ENCODE results near the gene RFNG. TPM values are rescaled to one million over a fixed set of nuclear protein-coding genes. Genes with fewer than 3 reads are reported as not detected.

RFNG gene
- total and polyA plus RNA-seq, 2 of the 13 experiments (the other 11 are each of a cell fraction or from before 2014, with no cell fraction given), result 61.4 to 64.0 TPM

DNA sequence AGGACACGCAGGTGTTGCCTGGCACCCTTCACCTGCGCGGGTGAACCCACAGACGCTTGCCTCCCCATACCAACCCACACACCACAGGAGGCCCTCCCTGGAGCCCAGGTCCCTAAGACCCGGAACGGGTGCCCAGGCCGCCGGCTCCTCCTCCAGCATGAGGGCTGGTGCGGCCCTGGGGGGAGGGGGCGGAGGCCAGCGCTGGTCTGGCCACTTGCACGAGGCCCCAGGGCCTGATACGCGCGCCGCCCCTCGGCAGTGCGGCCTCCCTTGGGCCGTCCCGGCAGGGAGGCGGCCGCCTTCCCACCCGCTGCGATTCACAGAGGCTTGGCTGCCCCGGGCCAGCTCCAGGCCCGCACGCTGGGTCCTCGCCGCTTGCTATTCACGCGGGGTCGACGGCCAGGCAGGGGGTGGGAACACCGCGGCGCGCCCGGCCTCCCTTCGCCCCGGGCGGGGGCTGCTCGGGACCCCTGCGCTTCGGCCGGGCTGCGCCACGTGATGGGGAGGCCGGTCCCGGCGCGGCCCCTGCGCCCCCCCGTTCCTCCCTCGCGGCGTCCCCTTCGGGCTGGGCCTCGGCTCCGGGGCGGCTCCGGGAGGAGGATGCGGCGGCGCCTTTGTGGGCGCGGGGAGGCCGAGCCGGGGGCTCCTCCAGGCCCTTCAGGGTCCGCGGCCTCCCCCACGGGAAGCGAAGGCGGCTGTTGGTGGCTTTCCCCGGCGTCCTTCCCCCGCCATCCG is 45.7 kb upstream of the RFNG start (continued):
- peak; percentile 69 for TF ChIP-seq SAP130 (CRISPR knock-in tag; IDR thresholded peaks at IDR 0.05; ENCODE audit: low read depth)
- TF ChIP-seq ZNF207 (IDR thresholded peaks at IDR 0.05; ENCODE audit: borderline replicate concordance), result no peak
- no peak; the same call in 1 of the 2 replicates for TF ChIP-seq KMT2A (CRISPR knock-in tag; IDR thresholded peaks at IDR 0.05)
- no peak for TF ChIP-seq ZKSCAN5 (CRISPR knock-in tag; IDR thresholded peaks at IDR 0.05)
- peak; percentile 20; the same call in 1 of the 2 replicates for TF ChIP-seq CBFB (CRISPR knock-in tag; IDR thresholded peaks at IDR 0.05)
- TF ChIP-seq ARHGAP35 (CRISPR knock-in tag; IDR thresholded peaks at IDR 0.05; ENCODE audit: borderline replicate concordance), result no peak
- no peak for TF ChIP-seq SNRNP70 (IDR thresholded peaks at IDR 0.05; ENCODE audit: low read depth, low read length)
- TF ChIP-seq, protein P1, sequence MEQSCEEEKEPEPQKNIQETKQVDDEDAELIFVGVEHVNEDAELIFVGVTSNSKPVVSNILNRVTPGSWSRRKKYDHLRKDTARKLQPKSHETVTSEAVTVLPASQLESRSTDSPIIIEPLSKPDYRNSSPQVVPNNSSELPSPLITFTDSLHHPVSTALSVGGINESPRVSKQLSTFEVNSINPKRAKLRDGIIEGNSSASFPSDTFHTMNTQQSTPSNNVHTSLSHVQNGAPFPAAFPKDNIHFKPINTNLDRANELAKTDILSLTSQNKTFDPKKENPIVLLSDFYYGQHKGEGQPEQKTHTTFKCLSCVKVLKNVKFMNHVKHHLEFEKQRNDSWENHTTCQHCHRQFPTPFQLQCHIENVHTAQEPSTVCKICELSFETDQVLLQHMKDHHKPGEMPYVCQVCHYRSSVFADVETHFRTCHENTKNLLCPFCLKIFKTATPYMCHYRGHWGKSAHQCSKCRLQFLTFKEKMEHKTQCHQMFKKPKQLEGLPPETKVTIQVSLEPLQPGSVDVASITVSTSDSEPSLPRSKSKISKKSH (CRISPR knock-in tag; IDR thresholded peaks at IDR 0.05; ENCODE audit: borderline replicate concordance), result no peak
- TF ChIP-seq GFI1 (CRISPR knock-in tag; IDR thresholded peaks at IDR 0.05; ENCODE audit: borderline replicate concordance), result peak; percentile 24; the same call in 1 of the 2 replicates
- TF ChIP-seq, protein P2, sequence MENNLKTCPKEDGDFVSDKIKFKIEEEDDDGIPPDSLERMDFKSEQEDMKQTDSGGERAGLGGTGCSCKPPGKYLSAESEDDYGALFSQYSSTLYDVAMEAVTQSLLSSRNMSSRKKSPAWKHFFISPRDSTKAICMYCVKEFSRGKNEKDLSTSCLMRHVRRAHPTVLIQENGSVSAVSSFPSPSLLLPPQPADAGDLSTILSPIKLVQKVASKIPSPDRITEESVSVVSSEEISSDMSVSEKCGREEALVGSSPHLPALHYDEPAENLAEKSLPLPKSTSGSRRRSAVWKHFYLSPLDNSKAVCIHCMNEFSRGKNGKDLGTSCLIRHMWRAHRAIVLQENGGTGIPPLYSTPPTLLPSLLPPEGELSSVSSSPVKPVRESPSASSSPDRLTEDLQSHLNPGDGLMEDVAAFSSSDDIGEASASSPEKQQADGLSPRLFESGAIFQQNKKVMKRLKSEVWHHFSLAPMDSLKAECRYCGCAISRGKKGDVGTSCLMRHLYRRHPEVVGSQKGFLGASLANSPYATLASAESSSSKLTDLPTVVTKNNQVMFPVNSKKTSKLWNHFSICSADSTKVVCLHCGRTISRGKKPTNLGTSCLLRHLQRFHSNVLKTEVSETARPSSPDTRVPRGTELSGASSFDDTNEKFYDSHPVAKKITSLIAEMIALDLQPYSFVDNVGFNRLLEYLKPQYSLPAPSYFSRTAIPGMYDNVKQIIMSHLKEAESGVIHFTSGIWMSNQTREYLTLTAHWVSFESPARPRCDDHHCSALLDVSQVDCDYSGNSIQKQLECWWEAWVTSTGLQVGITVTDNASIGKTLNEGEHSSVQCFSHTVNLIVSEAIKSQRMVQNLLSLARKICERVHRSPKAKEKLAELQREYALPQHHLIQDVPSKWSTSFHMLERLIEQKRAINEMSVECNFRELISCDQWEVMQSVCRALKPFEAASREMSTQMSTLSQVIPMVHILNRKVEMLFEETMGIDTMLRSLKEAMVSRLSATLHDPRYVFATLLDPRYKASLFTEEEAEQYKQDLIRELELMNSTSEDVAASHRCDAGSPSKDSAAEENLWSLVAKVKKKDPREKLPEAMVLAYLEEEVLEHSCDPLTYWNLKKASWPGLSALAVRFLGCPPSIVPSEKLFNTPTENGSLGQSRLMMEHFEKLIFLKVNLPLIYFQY (CRISPR knock-in tag; IDR thresholded peaks at IDR 0.05; ENCODE audit: borderline replicate concordance), result no peak
- no peak for TF ChIP-seq ZSCAN20 (CRISPR knock-in tag; IDR thresholded peaks at IDR 0.05; ENCODE audit: borderline replicate concordance)
- TF ChIP-seq, protein P3, sequence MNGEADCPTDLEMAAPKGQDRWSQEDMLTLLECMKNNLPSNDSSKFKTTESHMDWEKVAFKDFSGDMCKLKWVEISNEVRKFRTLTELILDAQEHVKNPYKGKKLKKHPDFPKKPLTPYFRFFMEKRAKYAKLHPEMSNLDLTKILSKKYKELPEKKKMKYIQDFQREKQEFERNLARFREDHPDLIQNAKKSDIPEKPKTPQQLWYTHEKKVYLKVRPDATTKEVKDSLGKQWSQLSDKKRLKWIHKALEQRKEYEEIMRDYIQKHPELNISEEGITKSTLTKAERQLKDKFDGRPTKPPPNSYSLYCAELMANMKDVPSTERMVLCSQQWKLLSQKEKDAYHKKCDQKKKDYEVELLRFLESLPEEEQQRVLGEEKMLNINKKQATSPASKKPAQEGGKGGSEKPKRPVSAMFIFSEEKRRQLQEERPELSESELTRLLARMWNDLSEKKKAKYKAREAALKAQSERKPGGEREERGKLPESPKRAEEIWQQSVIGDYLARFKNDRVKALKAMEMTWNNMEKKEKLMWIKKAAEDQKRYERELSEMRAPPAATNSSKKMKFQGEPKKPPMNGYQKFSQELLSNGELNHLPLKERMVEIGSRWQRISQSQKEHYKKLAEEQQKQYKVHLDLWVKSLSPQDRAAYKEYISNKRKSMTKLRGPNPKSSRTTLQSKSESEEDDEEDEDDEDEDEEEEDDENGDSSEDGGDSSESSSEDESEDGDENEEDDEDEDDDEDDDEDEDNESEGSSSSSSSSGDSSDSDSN (CRISPR knock-in tag; IDR thresholded peaks at IDR 0.05), result peak; percentile 80; the same call in 1 of the 2 replicates
- TF ChIP-seq, protein P4, sequence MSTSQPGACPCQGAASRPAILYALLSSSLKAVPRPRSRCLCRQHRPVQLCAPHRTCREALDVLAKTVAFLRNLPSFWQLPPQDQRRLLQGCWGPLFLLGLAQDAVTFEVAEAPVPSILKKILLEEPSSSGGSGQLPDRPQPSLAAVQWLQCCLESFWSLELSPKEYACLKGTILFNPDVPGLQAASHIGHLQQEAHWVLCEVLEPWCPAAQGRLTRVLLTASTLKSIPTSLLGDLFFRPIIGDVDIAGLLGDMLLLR (CRISPR knock-in tag; IDR thresholded peaks at IDR 0.05), result peak; percentile 44; the same call in 1 of the 2 replicates
- TF ChIP-seq, protein P5, sequence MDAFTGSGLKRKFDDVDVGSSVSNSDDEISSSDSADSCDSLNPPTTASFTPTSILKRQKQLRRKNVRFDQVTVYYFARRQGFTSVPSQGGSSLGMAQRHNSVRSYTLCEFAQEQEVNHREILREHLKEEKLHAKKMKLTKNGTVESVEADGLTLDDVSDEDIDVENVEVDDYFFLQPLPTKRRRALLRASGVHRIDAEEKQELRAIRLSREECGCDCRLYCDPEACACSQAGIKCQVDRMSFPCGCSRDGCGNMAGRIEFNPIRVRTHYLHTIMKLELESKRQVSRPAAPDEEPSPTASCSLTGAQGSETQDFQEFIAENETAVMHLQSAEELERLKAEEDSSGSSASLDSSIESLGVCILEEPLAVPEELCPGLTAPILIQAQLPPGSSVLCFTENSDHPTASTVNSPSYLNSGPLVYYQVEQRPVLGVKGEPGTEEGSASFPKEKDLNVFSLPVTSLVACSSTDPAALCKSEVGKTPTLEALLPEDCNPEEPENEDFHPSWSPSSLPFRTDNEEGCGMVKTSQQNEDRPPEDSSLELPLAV (CRISPR knock-in tag; conservative IDR thresholded peaks at IDR 0.05; ENCODE audit: low read depth), result 0 out of 2 replicates have a peak, but pooled peaks have one; percentile 48
- TF ChIP-seq KAT2B (IDR thresholded peaks at IDR 0.05; ENCODE audit: borderline replicate concordance, low read depth, low read length), result no peak
- TF ChIP-seq, protein P6, sequence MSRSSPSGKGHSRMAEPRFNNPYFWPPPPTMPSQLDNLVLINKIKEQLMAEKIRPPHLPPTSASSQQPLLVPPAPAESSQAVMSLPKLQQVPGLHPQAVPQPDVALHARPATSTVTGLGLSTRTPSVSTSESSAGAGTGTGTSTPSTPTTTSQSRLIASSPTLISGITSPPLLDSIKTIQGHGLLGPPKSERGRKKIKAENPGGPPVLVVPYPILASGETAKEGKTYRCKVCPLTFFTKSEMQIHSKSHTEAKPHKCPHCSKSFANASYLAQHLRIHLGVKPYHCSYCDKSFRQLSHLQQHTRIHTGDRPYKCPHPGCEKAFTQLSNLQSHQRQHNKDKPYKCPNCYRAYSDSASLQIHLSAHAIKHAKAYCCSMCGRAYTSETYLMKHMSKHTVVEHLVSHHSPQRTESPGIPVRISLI (CRISPR knock-in tag; IDR thresholded peaks at IDR 0.05; ENCODE audit: borderline replicate concordance), result no peak
- no peak for TF ChIP-seq ZNF567 (CRISPR knock-in tag; IDR thresholded peaks at IDR 0.05; ENCODE audit: borderline replicate concordance)
